Neural cell (in vitro differentiated cells): ENCODE results near the gene KCNJ6.

Experiments
- CTCF ChIP-seq: fragments of 450-650 bp; IDR thresholded peaks from 2 replicates; pipeline ENCODE4 v1.5.1; 2014; ENCODE audit warnings: antibody characterized with exemption, mild to moderate bottlenecking, moderate library complexity; ENCODE audit not compliant: poor library complexity, severe bottlenecking
- EP300 ChIP-seq: fragments of 450-650 bp; conservative IDR thresholded peaks from 2 replicates; pipeline ENCODE4 v1.6.1; 2014; ENCODE audit warnings: antibody characterized with exemption, mild to moderate bottlenecking, moderate library complexity; ENCODE audit not compliant: poor library complexity, severe bottlenecking
- MXI1 ChIP-seq: fragments of 450-650 bp; conservative IDR thresholded peaks from 2 replicates; pipeline ENCODE4 v1.6.1; 2014; ENCODE audit warnings: antibody characterized with exemption, mild to moderate bottlenecking; ENCODE audit not compliant: poor library complexity, severe bottlenecking
- POLR2AphosphoS5 ChIP-seq: IDR thresholded peaks from 2 replicates; pipeline ENCODE4 v1.6.1; 2012
- TAF1 ChIP-seq: IDR thresholded peaks from 2 replicates; pipeline ENCODE4 v1.6.1; 2012; ENCODE audit warnings: low read depth

- no peak for TF ChIP-seq CTCF
- no peak for TF ChIP-seq TAF1
- no peak for TF ChIP-seq MXI1
- no peak for TF ChIP-seq EP300
- no peak for TF ChIP-seq POLR2AphosphoS5
These were observed 112.3 kb downstream of the KCNJ6 start for GRCh38 chr21:37804001-37804400.
